ENCODE results near the gene KIF19.

The KIF19 gene

GRCh38 chr17:74362069-74362405 is 36.0 kb downstream of the KIF19 start:
- no peak for DNase-seq (ENCODE audit: low read depth in 3 of 3, low spot score in 1 of 3)

GRCh38 chr17:74362810-74363498 is 36.9 kb downstream of the KIF19 start:
- DNase-seq (ENCODE audit: low read depth in 3 of 3, low spot score in 1 of 3): no peak

- DNase-seq (ENCODE audit: low read depth in 3 of 3, low spot score in 1 of 3): no peak
Observed at GRCh38 chr17:74367206-74367605, 41.2 kb downstream of the KIF19 start, which contains the start of gene GPR142. TSS of gene GPR142 (plus strand) at chr17:74367506. CDS start at chr17:74369541, 2,035 bp downstream.

GRCh38 chr17:74368341-74369081 is 42.5 kb downstream of the KIF19 start:
- DNase-seq (ENCODE audit: low read depth in 3 of 3, low spot score in 1 of 3): peak; percentile 30 to 71 (median 52)

- DNase-seq (ENCODE audit: low read depth in 3 of 3, low spot score in 1 of 3): peak; percentile 4 to 44 (median 27)
Observed at GRCh38 chr17:74369221-74369620, 43.2 kb downstream of the KIF19 start.

GRCh38 chr17:74369665-74370490 is 43.9 kb downstream of the KIF19 start:
- no peak for DNase-seq (ENCODE audit: low read depth in 3 of 3, low spot score in 1 of 3)

- DNase-seq (ENCODE audit: low read depth in 3 of 3, low spot score in 1 of 3): no peak
Observed at GRCh38 chr17:74371653-74372147, 45.7 kb downstream of the KIF19 start.

GRCh38 chr17:74372426-74372825 is 46.4 kb downstream of the KIF19 start:
- no peak for DNase-seq (ENCODE audit: low read depth in 3 of 3, low spot score in 1 of 3)

GRCh38 chr17:74373838-74374606 is 48.0 kb downstream of the KIF19 start:
- DNase-seq (ENCODE audit: low read depth in 3 of 3, low spot score in 1 of 3): no peak

- no peak for DNase-seq (ENCODE audit: low read depth in 3 of 3, low spot score in 1 of 3)
Observed at GRCh38 chr17:74374858-74375257, 48.8 kb downstream of the KIF19 start.

- peak; percentile 79 to 93 (median 81) for DNase-seq (ENCODE audit: low read depth in 3 of 3, low spot score in 1 of 3)
Observed at GRCh38 chr17:74379495-74380085, 53.6 kb downstream of the KIF19 start.

- no peak for DNase-seq (ENCODE audit: low read depth in 3 of 3, low spot score in 1 of 3)
Observed at GRCh38 chr17:74380086-74380958, 54.3 kb downstream of the KIF19 start.

GRCh38 chr17:74380959-74381808 is 55.2 kb downstream of the KIF19 start:
- no peak for DNase-seq (ENCODE audit: low read depth in 3 of 3, low spot score in 1 of 3)

- DNase-seq (ENCODE audit: low read depth in 3 of 3, low spot score in 1 of 3): no peak
Observed at GRCh38 chr17:74383141-74383540, 57.1 kb downstream of the KIF19 start.

- DNase-seq (ENCODE audit: low read depth in 3 of 3, low spot score in 1 of 3): no peak
Observed at GRCh38 chr17:74385201-74385600, 59.2 kb downstream of the KIF19 start.

- no peak for DNase-seq (ENCODE audit: low read depth in 3 of 3, low spot score in 1 of 3)
Observed at GRCh38 chr17:74386386-74386785, 60.4 kb downstream of the KIF19 start.

- DNase-seq (ENCODE audit: low read depth in 3 of 3, low spot score in 1 of 3): no peak
Observed at GRCh38 chr17:74387365-74388218, 61.6 kb downstream of the KIF19 start.

Data from stimulated activated CD4-positive, alpha-beta T cell treated with anti-CD3 and anti-CD28 coated beads, TNF-alpha, amount 100 ng/mL, for 1 hour (primary cell).